Nephron progenitor cell (in vitro differentiated cells): ENCODE measurements around the gene CXCL10.
"Not testable (repeated sequence)": the region's sequence is repeated elsewhere in the genome, so short reads cannot be mapped to it uniquely, and the experiment has no call there.

Experiments used
- DNase-seq: peaks from one replicate; pipeline ENCODE4 v3.0.0; 2021
- H3K27ac Mint-ChIP-seq: 2 replicates; pipeline ENCODE4 v1.8.0; 2021; ENCODE audit warnings: mild to moderate bottlenecking, moderate library complexity, mixed read lengths
- H3K27me3 Mint-ChIP-seq: 2 replicates; pipeline ENCODE4 v1.8.0; 2021; ENCODE audit warnings: mild to moderate bottlenecking, low read depth, mixed read lengths; ENCODE audit not compliant: poor library complexity
- H3K36me3 Mint-ChIP-seq: 2 replicates; pipeline ENCODE4 v1.8.0; 2021; ENCODE audit warnings: low read depth, mixed read lengths
- H3K4me1 Mint-ChIP-seq: 2 replicates; pipeline ENCODE4 v1.8.0; 2021; ENCODE audit warnings: mixed read lengths
- H3K4me3 Mint-ChIP-seq: 2 replicates; pipeline ENCODE4 v1.8.0; 2021; ENCODE audit warnings: mild to moderate bottlenecking, moderate library complexity, mixed read lengths
- H3K9me3 Mint-ChIP-seq: 2 replicates; pipeline ENCODE4 v1.8.0; 2021; ENCODE audit warnings: mild to moderate bottlenecking, moderate library complexity, mixed read lengths
- CTCF ChIP-seq: fragments of 200-600 bp; sonication (generic); IDR thresholded peaks from 2 replicates; pipeline ENCODE4 v1.5.0; 2021; ENCODE audit warnings: antibody characterized with exemption

Gene CXCL10

GRCh38 chr4:76053730-76054129 lies 30.4 kb upstream of the CXCL10 start:
- H3K4me3 Mint-ChIP-seq, result no peak overlapping the region
- no peaks in the 10 kb centered on the region for H3K36me3 Mint-ChIP-seq
- H3K4me1 Mint-ChIP-seq, result peaks cover 34% of the 10 kb centered on the region
- H3K27me3 Mint-ChIP-seq, result peaks cover 3% of the 10 kb centered on the region
- TF ChIP-seq CTCF, result no peak
- H3K9me3 Mint-ChIP-seq, result peaks cover 8% of the 10 kb centered on the region
- no peak for DNase-seq
- H3K27ac Mint-ChIP-seq, result no peak overlapping the region

GRCh38 chr4:76050560-76051050 lies 27.3 kb upstream of the CXCL10 start:
- H3K4me1 Mint-ChIP-seq, result peaks cover 17% of the 10 kb centered on the region
- not testable (repeated sequence) for H3K36me3 Mint-ChIP-seq, H3K9me3 Mint-ChIP-seq, DNase-seq, H3K27ac Mint-ChIP-seq, H3K27me3 Mint-ChIP-seq, H3K4me3 Mint-ChIP-seq

GRCh38 chr4:76049860-76050416 lies 26.6 kb upstream of the CXCL10 start:
- not testable (repeated sequence) for H3K27ac Mint-ChIP-seq, DNase-seq, H3K36me3 Mint-ChIP-seq, H3K4me3 Mint-ChIP-seq, H3K27me3 Mint-ChIP-seq
- H3K4me1 Mint-ChIP-seq, result peaks cover 11% of the 10 kb centered on the region
- H3K9me3 Mint-ChIP-seq, result peaks cover 11% of the 10 kb centered on the region

GRCh38 chr4:76044686-76045085 lies 21.4 kb upstream of the CXCL10 start:
- not testable (repeated sequence) for H3K27ac Mint-ChIP-seq, H3K4me1 Mint-ChIP-seq, H3K27me3 Mint-ChIP-seq, H3K36me3 Mint-ChIP-seq, H3K4me3 Mint-ChIP-seq, DNase-seq
- peaks cover 26% of the 10 kb centered on the region for H3K9me3 Mint-ChIP-seq

- H3K9me3 Mint-ChIP-seq, result peaks cover 21% of the 10 kb centered on the region
- not testable (repeated sequence) for DNase-seq, H3K27me3 Mint-ChIP-seq, H3K4me1 Mint-ChIP-seq, H3K4me3 Mint-ChIP-seq, H3K27ac Mint-ChIP-seq, H3K36me3 Mint-ChIP-seq
These were observed 20.0 kb upstream of the CXCL10 start for GRCh38 chr4:76043306-76043705.

GRCh38 chr4:76042241-76042998 lies 19.1 kb upstream of the CXCL10 start:
- Mint-ChIP-seq H3K9me3 (peaks cover 21% of the 10 kb centered on the region), H3K27ac (peak overlapping the region; percentile 77)
- H3K36me3 Mint-ChIP-seq, H3K27me3 Mint-ChIP-seq, H3K4me3 Mint-ChIP-seq, DNase-seq, H3K4me1 Mint-ChIP-seq: not testable (repeated sequence)

GRCh38 chr4:76036855-76037254 lies 13.6 kb upstream of the CXCL10 start:
- Mint-ChIP-seq H3K27ac (no peak overlapping the region), H3K4me1 (no peaks in the 10 kb centered on the region), H3K9me3 (no peaks in the 10 kb centered on the region), H3K27me3 (no peaks in the 10 kb centered on the region), H3K36me3 (no peaks in the 10 kb centered on the region), H3K4me3 (no peak overlapping the region)
- TF ChIP-seq CTCF, result no peak
- no peak for DNase-seq

GRCh38 chr4:76035799-76036380 lies 12.6 kb upstream of the CXCL10 start, which contains the start of gene CXCL11:
CXCL11 (minus strand) TSS chr4:76036070; CDS start chr4:76035987, 83 bp downstream.
- Mint-ChIP-seq H3K4me3 (no peak within 1 kb of the TSS), H3K36me3 (no peaks in the 10 kb centered on the region), H3K27me3 (peaks cover 3% of the 10 kb centered on the region), H3K27ac (no peak within 1 kb of the TSS), H3K9me3 (no peaks in the 10 kb centered on the region), H3K4me1 (no peaks in the 10 kb centered on the region)
- no peak for DNase-seq
- TF ChIP-seq CTCF, result no peak
